D341Med (cell line): ENCODE data around the gene CA12.
"Not testable (repeated sequence)": the region's sequence is repeated elsewhere in the genome, so short reads cannot be mapped to it uniquely, and the experiment has no call there.

Experiments used
- DNase-seq: peaks from one replicate; pipeline ENCODE4 v3.0.0; 2012; ENCODE audit warnings: low spot score

Gene CA12

GRCh38 chr15:63335543-63336240 is 46.0 kb downstream of the CA12 start:
- no peak for DNase-seq

- no peak for DNase-seq
Observed at GRCh38 chr15:63334821-63335220, 46.8 kb downstream of the CA12 start.

- DNase-seq: no peak
Observed at GRCh38 chr15:63332367-63333124, 49.1 kb downstream of the CA12 start.

GRCh38 chr15:63331456-63331855 is 50.2 kb downstream of the CA12 start:
- no peak for DNase-seq

GRCh38 chr15:63330926-63331325 is 50.7 kb downstream of the CA12 start:
- DNase-seq: no peak

GRCh38 chr15:63329567-63330350 is 51.9 kb downstream of the CA12 start:
- no peak for DNase-seq

GRCh38 chr15:63327648-63328421 is 53.8 kb downstream of the CA12 start:
- no peak for DNase-seq

- no peak for DNase-seq
Observed at GRCh38 chr15:63324770-63325169, 56.9 kb downstream of the CA12 start.

GRCh38 chr15:63323798-63324563 is 57.7 kb downstream of the CA12 start:
- no peak for DNase-seq

GRCh38 chr15:63322541-63322940 is 59.1 kb downstream of the CA12 start:
- DNase-seq: no peak

- DNase-seq: no peak
Observed at GRCh38 chr15:63321462-63321861, 60.2 kb downstream of the CA12 start.

GRCh38 chr15:63320981-63321380 is 60.7 kb downstream of the CA12 start:
- DNase-seq: not testable (repeated sequence)

GRCh38 chr15:63320446-63320845 is 61.2 kb downstream of the CA12 start:
- not testable (repeated sequence) for DNase-seq

GRCh38 chr15:63319065-63319464 is 62.6 kb downstream of the CA12 start:
- DNase-seq: no peak

- no peak for DNase-seq
Observed at GRCh38 chr15:63318344-63318743, 63.3 kb downstream of the CA12 start.

GRCh38 chr15:63314409-63314808 is 67.2 kb downstream of the CA12 start:
- no peak for DNase-seq

GRCh38 chr15:63313825-63314224 is 67.8 kb downstream of the CA12 start:
- no peak for DNase-seq

- DNase-seq: no peak
Observed at GRCh38 chr15:63312286-63312685, 69.4 kb downstream of the CA12 start.

- DNase-seq: no peak
Observed at GRCh38 chr15:63310646-63311045, 71.0 kb downstream of the CA12 start.

GRCh38 chr15:63308947-63309346 is 72.7 kb downstream of the CA12 start:
- DNase-seq: no peak

- no peak for DNase-seq
Observed at GRCh38 chr15:63308491-63308890, 73.2 kb downstream of the CA12 start.
